ENCODE measurements around the gene SATL1.

DNA sequence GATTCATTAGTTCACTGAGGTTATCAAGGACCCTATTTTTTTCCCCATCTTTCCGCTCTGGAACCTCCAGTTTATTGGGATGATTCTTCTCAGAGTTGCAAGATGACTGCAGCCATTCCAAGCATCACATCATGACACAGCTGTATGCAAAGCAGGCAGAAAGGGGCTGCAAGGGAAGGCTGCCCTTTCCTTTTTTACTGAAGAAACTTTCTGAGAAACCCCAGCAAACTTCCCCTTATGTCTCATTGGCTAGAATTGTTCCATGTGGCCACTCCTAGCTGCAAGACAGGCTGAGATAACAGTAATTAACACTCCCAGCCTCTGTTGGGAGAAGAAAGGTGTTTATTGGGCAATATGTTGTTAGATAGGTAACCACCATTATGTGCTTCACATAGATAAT lies 102.6 kb downstream of the SATL1 start:
- TF ChIP-seq, protein P1, sequence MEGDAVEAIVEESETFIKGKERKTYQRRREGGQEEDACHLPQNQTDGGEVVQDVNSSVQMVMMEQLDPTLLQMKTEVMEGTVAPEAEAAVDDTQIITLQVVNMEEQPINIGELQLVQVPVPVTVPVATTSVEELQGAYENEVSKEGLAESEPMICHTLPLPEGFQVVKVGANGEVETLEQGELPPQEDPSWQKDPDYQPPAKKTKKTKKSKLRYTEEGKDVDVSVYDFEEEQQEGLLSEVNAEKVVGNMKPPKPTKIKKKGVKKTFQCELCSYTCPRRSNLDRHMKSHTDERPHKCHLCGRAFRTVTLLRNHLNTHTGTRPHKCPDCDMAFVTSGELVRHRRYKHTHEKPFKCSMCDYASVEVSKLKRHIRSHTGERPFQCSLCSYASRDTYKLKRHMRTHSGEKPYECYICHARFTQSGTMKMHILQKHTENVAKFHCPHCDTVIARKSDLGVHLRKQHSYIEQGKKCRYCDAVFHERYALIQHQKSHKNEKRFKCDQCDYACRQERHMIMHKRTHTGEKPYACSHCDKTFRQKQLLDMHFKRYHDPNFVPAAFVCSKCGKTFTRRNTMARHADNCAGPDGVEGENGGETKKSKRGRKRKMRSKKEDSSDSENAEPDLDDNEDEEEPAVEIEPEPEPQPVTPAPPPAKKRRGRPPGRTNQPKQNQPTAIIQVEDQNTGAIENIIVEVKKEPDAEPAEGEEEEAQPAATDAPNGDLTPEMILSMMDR (IDR thresholded peaks at IDR 0.05), result no peak
- no peak for TF ChIP-seq POLR2A (IDR thresholded peaks at IDR 0.05)
